ENCODE data around the gene TUT7.
"Not testable (repeated sequence)": the region's sequence is repeated elsewhere in the genome, so short reads cannot be mapped to it uniquely, and the experiment has no call there.

The TUT7 gene

GRCh38 chr9:86350006-86350760, 4.0 kb downstream of the TUT7 start:
- no peak for DNase-seq (ENCODE audit: low read depth, low spot score)

GRCh38 chr9:86349271-86349670, 4.9 kb downstream of the TUT7 start:
- DNase-seq (ENCODE audit: low read depth, low spot score), result no peak

GRCh38 chr9:86347991-86348390, 6.2 kb downstream of the TUT7 start:
- no peak for DNase-seq (ENCODE audit: low read depth, low spot score)

- DNase-seq (ENCODE audit: low read depth, low spot score), result no peak
Observed at GRCh38 chr9:86344818-86345217, 9.4 kb downstream of the TUT7 start.

GRCh38 chr9:86342269-86342668, 11.9 kb downstream of the TUT7 start:
- DNase-seq (ENCODE audit: low read depth, low spot score), result no peak

- DNase-seq (ENCODE audit: low read depth, low spot score), result no peak
Observed at GRCh38 chr9:86341007-86341491, 13.2 kb downstream of the TUT7 start.

GRCh38 chr9:86340356-86341006, 13.7 kb downstream of the TUT7 start:
- no peak for DNase-seq (ENCODE audit: low read depth, low spot score)

- DNase-seq (ENCODE audit: low read depth, low spot score), result no peak
Observed at GRCh38 chr9:86337469-86338108, 16.6 kb downstream of the TUT7 start.

GRCh38 chr9:86336058-86336457, 18.2 kb downstream of the TUT7 start:
- DNase-seq (ENCODE audit: low read depth, low spot score), result no peak

GRCh38 chr9:86333651-86334050, 20.6 kb downstream of the TUT7 start:
- no peak for DNase-seq (ENCODE audit: low read depth, low spot score)

- DNase-seq (ENCODE audit: low read depth, low spot score), result no peak
Observed at GRCh38 chr9:86330186-86330585, 24.0 kb downstream of the TUT7 start.

GRCh38 chr9:86329649-86330048, 24.6 kb downstream of the TUT7 start:
- DNase-seq (ENCODE audit: low read depth, low spot score), result no peak

GRCh38 chr9:86328156-86328555, 26.1 kb downstream of the TUT7 start:
- no peak for DNase-seq (ENCODE audit: low read depth, low spot score)

GRCh38 chr9:86326536-86326935, 27.7 kb downstream of the TUT7 start:
- DNase-seq (ENCODE audit: low read depth, low spot score), result no peak

- no peak for DNase-seq (ENCODE audit: low read depth, low spot score)
Observed at GRCh38 chr9:86324901-86325300, 29.3 kb downstream of the TUT7 start.

GRCh38 chr9:86324308-86324707, 29.9 kb downstream of the TUT7 start:
- DNase-seq (ENCODE audit: low read depth, low spot score), result no peak

GRCh38 chr9:86322973-86323644, 31.1 kb downstream of the TUT7 start:
- no peak for DNase-seq (ENCODE audit: low read depth, low spot score)

GRCh38 chr9:86321373-86321772, 32.8 kb downstream of the TUT7 start:
- no peak for DNase-seq (ENCODE audit: low read depth, low spot score)

GRCh38 chr9:86318187-86318586, 36.0 kb downstream of the TUT7 start:
- no peak for DNase-seq (ENCODE audit: low read depth, low spot score)

GRCh38 chr9:86315078-86315477, 39.1 kb downstream of the TUT7 start:
- DNase-seq (ENCODE audit: low read depth, low spot score), result no peak

- DNase-seq (ENCODE audit: low read depth, low spot score), result not testable (repeated sequence)
Observed at GRCh38 chr9:86312959-86313358, 41.3 kb downstream of the TUT7 start.

GRCh38 chr9:86308687-86309086, 45.5 kb downstream of the TUT7 start:
- DNase-seq (ENCODE audit: low read depth, low spot score), result no peak

All from smooth muscle cell of the brain vasculature (primary cell).